ENCODE measurements around the gene IL20. TPM values are rescaled to one million over a fixed set of nuclear protein-coding genes. Genes with fewer than 3 reads are reported as not detected.

Gene IL20
- total and polyA plus RNA-seq, 2 of the 8 experiments (the other 6 are each of a cell fraction or from before 2014, with no cell fraction given): not detected

- TF ChIP-seq RAD21 (IDR thresholded peaks at IDR 0.05 in 1 of 2, conservative IDR thresholded peaks at IDR 0.05 in 1 of 2; ENCODE audit: low read depth in 2 of 2, low read length in 2 of 2) (no peak), SIN3A (conservative IDR thresholded peaks at IDR 0.05 in 1 of 2, IDR thresholded peaks at IDR 0.05 in 1 of 2; ENCODE audit: low read depth in 1 of 2, low read length in 2 of 2) (no peak), BCL11A (IDR thresholded peaks at IDR 0.05; ENCODE audit: low read depth in 2 of 2, low read length in 2 of 2) (no peak), SAP30 (IDR thresholded peaks at IDR 0.05; ENCODE audit: insufficient read depth, insufficient replicate concordance, low read length) (no peak), BACH1 (IDR thresholded peaks at IDR 0.05; ENCODE audit: low read length) (no peak), YY1 (IDR thresholded peaks at IDR 0.05; ENCODE audit: low read depth, low read length) (no peak), CEBPB (IDR thresholded peaks at IDR 0.05; ENCODE audit: low read depth, low read length) (no peak), POLR2A (IDR thresholded peaks at IDR 0.05; ENCODE audit: control extremely low read depth in 1 of 2, low read depth in 2 of 2, low read length in 2 of 2) (no peak), SUZ12 (IDR thresholded peaks at IDR 0.05; ENCODE audit: low read length) (no peak), TCF12 (IDR thresholded peaks at IDR 0.05; ENCODE audit: low read depth, low read length) (no peak), RNF2 (IDR thresholded peaks at IDR 0.05; ENCODE audit: borderline replicate concordance, low read depth, low read length, missing control alignments, poor library complexity, severe bottlenecking) (no peak), NRF1 (IDR thresholded peaks at IDR 0.05; ENCODE audit: low read depth, low read length) (no peak), POLR2AphosphoS5 (IDR thresholded peaks at IDR 0.05; ENCODE audit: low read depth, low read length) (no peak), GTF2F1 (IDR thresholded peaks at IDR 0.05; ENCODE audit: borderline replicate concordance, low read depth, low read length) (no peak)
- H2AFZ ChIP-seq (ENCODE audit: low read length): no peak overlapping the region
- no peak overlapping the region for H2BK15ac ChIP-seq (ENCODE audit: low read length)
- no peak overlapping the region for H2BK5ac ChIP-seq (ENCODE audit: low read depth, low read length)
- H2BK20ac ChIP-seq (ENCODE audit: low read length): no peak overlapping the region
- H2BK120ac ChIP-seq (replicated peaks; ENCODE audit: low read depth, low read length): no peak overlapping the region
- H3K36me3 ChIP-seq (ENCODE audit: control insufficient read depth in 2 of 4, insufficient read depth in 4 of 4, low read length in 3 of 4): no peaks in the 10 kb centered on the region
- ChIA-PET CTCF (ENCODE audit: partially characterized antibody) (interaction anchor here (0.6 to 7.2 kb wide), 18 partner anchors 12 to 891 kb away, joined by 3 to 52 read pairs (median 4); partner anchors contain the start of genes FCAMR and IL20), POLR2A (ENCODE audit: partially characterized antibody) (interaction anchor here (2.1 kb wide), 1 partner anchor 14 kb away, joined by 4 read pairs; no protein-coding TSS in a partner anchor)
- H3K23me2 ChIP-seq (ENCODE audit: low read depth, low read length): no peaks in the 10 kb centered on the region
- H2BK12ac ChIP-seq (ENCODE audit: low read depth, low read length): no peak overlapping the region
- H3K18ac ChIP-seq (ENCODE audit: extremely low read depth, low read length): no peak overlapping the region; the same call in 1 of the 2 replicates
- no peaks in the 10 kb centered on the region for H3K9me3 ChIP-seq (ENCODE audit: insufficient read depth in 2 of 2, low read depth in 1 of 2, low read length in 1 of 2)
- H4K8ac ChIP-seq (ENCODE audit: extremely low read depth, insufficient read depth, low read length): no peak overlapping the region
- H3K27ac ChIP-seq (ENCODE audit: low read depth, low read length): no peak overlapping the region
- no peak overlapping the region for H3K4me2 ChIP-seq (ENCODE audit: insufficient read depth in 1 of 2, low read depth in 2 of 2, low read length in 2 of 2)
- H3K23ac ChIP-seq (ENCODE audit: insufficient read length): no peak overlapping the region
- H3K9ac ChIP-seq (replicated peaks in 1 of 4; ENCODE audit: extremely low read depth in 1 of 4, low read depth in 3 of 4, low read length in 3 of 4): no peak overlapping the region
- no peaks in the 10 kb centered on the region for H3K79me2 ChIP-seq (ENCODE audit: control insufficient read depth in 1 of 2, insufficient read depth in 2 of 2, low read length in 2 of 2)
- DNase-seq (ENCODE audit: low read depth in 1 of 2, low spot score in 2 of 2) (no peak), FAIRE-seq (no peak)
- H3K4me1 ChIP-seq (replicated peaks in 1 of 4; ENCODE audit: control insufficient read depth in 3 of 4, insufficient read depth in 4 of 4, low read length in 3 of 4): peaks cover 0 to 1% (median 0%) of the 10 kb centered on the region in 4 experiments; a peak in 2 of 7 replicates
- no peak overlapping the region for H4K5ac ChIP-seq (ENCODE audit: insufficient read length, low read depth, low read length)
- H3K27me3 ChIP-seq (replicated peaks in 1 of 4; ENCODE audit: control insufficient read depth in 3 of 4, extremely low read depth in 1 of 4, insufficient read depth in 3 of 4, low read length in 3 of 4): no peaks in the 10 kb centered on the region
- H3K56ac ChIP-seq (replicated peaks; ENCODE audit: insufficient read length, low read depth, low read length): no peak overlapping the region
- no peak overlapping the region for H3K14ac ChIP-seq (ENCODE audit: insufficient read length)
- no peaks in the 10 kb centered on the region for H4K20me1 ChIP-seq (replicated peaks in 1 of 2; ENCODE audit: control insufficient read depth in 1 of 2, insufficient read depth in 2 of 2, low read length in 2 of 2)
- no peak overlapping the region for H3K4me3 ChIP-seq (ENCODE audit: extremely low read depth in 1 of 4, insufficient read depth in 2 of 4, low read depth in 3 of 4, low read length in 4 of 4)
- no peak overlapping the region for H2AK5ac ChIP-seq (ENCODE audit: low read depth, low read length)
- no peaks in the 10 kb centered on the region for H3K79me1 ChIP-seq (ENCODE audit: low read depth, low read length)
- WGBS, 2 experiments (ENCODE audit: extremely low coverage in 1 of 2, insufficient coverage in 1 of 2, insufficient read length in 1 of 2, insufficient replicate concordance in 2 of 2, low coverage in 1 of 2, low lambda C conversion rate in 2 of 2, missing lambda C conversion rate in 1 of 2): 89% methylated on average over 3 of the region's 3 CpGs; no CpG with 5 or more reads in 1 of the 2 experiments
- no peak overlapping the region for H3K4ac ChIP-seq (replicated peaks; ENCODE audit: insufficient read length, low read depth, low read length)
- H4K91ac ChIP-seq (replicated peaks; ENCODE audit: insufficient read length, low read length): no peak overlapping the region
Observed at GRCh38 chr1:206895837-206896242, 30.4 kb downstream of the IL20 start.

Measured in H1 (cell line).